SK-N-SH treated with all-trans-retinoic acid at 6 μM for 48 hours (cell line): ENCODE measurements around the gene DOCK2.
A peak's percentile ranks its signal among the peaks of the same experiment; 100 is the strongest.

Source experiments
- ATAC-seq: fragments of 200-7000 bp; cut with Tn5 transposase; 3 replicates; pipeline ENCODE4 v1.9.1; 2020; ENCODE audit warnings: mild to moderate bottlenecking, moderate library complexity
- ARNTL ChIP-seq: fragments of 450-650 bp; formaldehyde crosslinking; IDR thresholded peaks from 2 replicates; pipeline ENCODE4 v1.5.0; 2020; ENCODE audit warnings: low read depth, mild to moderate bottlenecking, moderate library complexity, borderline replicate concordance
- CSRNP3 ChIP-seq: fragments of 250-450 bp; sonication (Bioruptor Pico); IDR thresholded peaks from 2 replicates; pipeline ENCODE4 v1.5.1; 2021; ENCODE audit warnings: mild to moderate bottlenecking, moderate library complexity
- ESRRG ChIP-seq: fragments of 250-450 bp; sonication (Bioruptor Pico); IDR thresholded peaks from 2 replicates; pipeline ENCODE4 v1.6.1; 2021; ENCODE audit warnings: mild to moderate bottlenecking
- GLIS3 ChIP-seq: fragments of 250-450 bp; sonication (Bioruptor Pico); IDR thresholded peaks from 2 replicates; pipeline ENCODE4 v1.5.0; 2020; ENCODE audit warnings: mild to moderate bottlenecking, moderate library complexity
- ISL1 ChIP-seq: fragments of 250-450 bp; sonication (Bioruptor Pico); IDR thresholded peaks from 2 replicates; pipeline ENCODE4 v2.1.2; 2022; ENCODE audit warnings: mild to moderate bottlenecking, moderate library complexity
- OSR1 ChIP-seq: fragments of 250-450 bp; sonication (Bioruptor Pico); IDR thresholded peaks from 2 replicates; pipeline ENCODE4 v1.8.0; 2022; ENCODE audit warnings: moderate library complexity, mild to moderate bottlenecking, inconsistent platforms
- PATZ1 ChIP-seq: fragments of 250-450 bp; sonication (Bioruptor Pico); IDR thresholded peaks from 2 replicates; pipeline ENCODE4 v1.8.0; 2020; ENCODE audit warnings: mild to moderate bottlenecking, moderate library complexity, borderline replicate concordance
- POU6F1 ChIP-seq: fragments of 250-450 bp; sonication (Bioruptor Pico); IDR thresholded peaks from 2 replicates; pipeline ENCODE4 v1.8.0; 2021; ENCODE audit warnings: low read depth, mild to moderate bottlenecking, moderate library complexity, borderline replicate concordance
- PPARA ChIP-seq: fragments of 250-450 bp; sonication (Bioruptor Pico); IDR thresholded peaks from 2 replicates; pipeline ENCODE4 v1.5.0; 2020; ENCODE audit warnings: mild to moderate bottlenecking, borderline replicate concordance
- RARB ChIP-seq: fragments of 250-450 bp; sonication (Bioruptor Pico); IDR thresholded peaks from 2 replicates; pipeline ENCODE4 v1.8.0; 2021; ENCODE audit warnings: mild to moderate bottlenecking, moderate library complexity
- TCF4 ChIP-seq: fragments of 250-450 bp; sonication (Bioruptor Pico); IDR thresholded peaks from 2 replicates; pipeline ENCODE4 v1.8.0; 2021; ENCODE audit warnings: mild to moderate bottlenecking, moderate library complexity, borderline replicate concordance
- TOX ChIP-seq: fragments of 250-450 bp; sonication (Bioruptor Pico); IDR thresholded peaks from 2 replicates; pipeline ENCODE4 v1.8.0; 2021; ENCODE audit warnings: mild to moderate bottlenecking, moderate library complexity, borderline replicate concordance
- TSHZ2 ChIP-seq: fragments of 250-450 bp; sonication (Bioruptor Pico); IDR thresholded peaks from 2 replicates; pipeline ENCODE4 v1.5.0; 2020; ENCODE audit warnings: mild to moderate bottlenecking, moderate library complexity
- ZC3H10 ChIP-seq: fragments of 250-450 bp; sonication (Bioruptor Pico); IDR thresholded peaks from 2 replicates; pipeline ENCODE4 v1.5.1; 2021; ENCODE audit warnings: mild to moderate bottlenecking, moderate library complexity
- ZFP3 ChIP-seq: fragments of 250-450 bp; sonication (Bioruptor Pico); IDR thresholded peaks from 2 replicates; pipeline ENCODE4 v1.5.0; 2020; ENCODE audit warnings: mild to moderate bottlenecking, moderate library complexity
- ZFP30 ChIP-seq: fragments of 450-650 bp; formaldehyde crosslinking; IDR thresholded peaks from 2 replicates; pipeline ENCODE4 v1.5.0; 2022; ENCODE audit warnings: mild to moderate bottlenecking, moderate library complexity
- ZNF565 ChIP-seq: fragments of 450-650 bp; formaldehyde crosslinking; conservative IDR thresholded peaks from 2 replicates; pipeline ENCODE4 v1.5.0; 2020; ENCODE audit warnings: low read depth, mild to moderate bottlenecking, moderate library complexity
- ZNF70 ChIP-seq: fragments of 450-650 bp; formaldehyde crosslinking; IDR thresholded peaks from 2 replicates; pipeline ENCODE4 v1.5.0; 2020; ENCODE audit warnings: mild to moderate bottlenecking, moderate library complexity
- ZNF8 ChIP-seq: fragments of 450-650 bp; formaldehyde crosslinking; IDR thresholded peaks from 2 replicates; pipeline ENCODE4 v1.5.0; 2020; ENCODE audit warnings: mild to moderate bottlenecking, moderate library complexity

DOCK2 gene

GRCh38 chr5:169861433-169861832 lies 224.4 kb downstream of the DOCK2 start:
- TF ChIP-seq ISL1 (CRISPR knock-in tag) = no peak
- no peak for TF ChIP-seq ESRRG (CRISPR knock-in tag)
- TF ChIP-seq ZFP30 (CRISPR knock-in tag) = no peak
- TF ChIP-seq GLIS3 (CRISPR knock-in tag) = no peak
- TF ChIP-seq ZNF8 = no peak
- TF ChIP-seq RARB (CRISPR knock-in tag) = no peak
- no peak for TF ChIP-seq ZFP3
- no peak for TF ChIP-seq TCF4 (CRISPR knock-in tag)
- no peak for TF ChIP-seq PATZ1
- TF ChIP-seq ZNF565 = no peak
- TF ChIP-seq ZNF70 (CRISPR knock-in tag) = no peak
- TF ChIP-seq TSHZ2 (CRISPR knock-in tag) = no peak
- no peak for TF ChIP-seq OSR1 (CRISPR knock-in tag)
- no peak for TF ChIP-seq CSRNP3
- TF ChIP-seq TOX (CRISPR knock-in tag) = no peak
- no peak for TF ChIP-seq ZC3H10 (CRISPR knock-in tag)
- no peak for TF ChIP-seq ARNTL (CRISPR knock-in tag)
- no peak for TF ChIP-seq PPARA (CRISPR knock-in tag)
- TF ChIP-seq POU6F1 = no peak
- no peak for ATAC-seq

- no peak for TF ChIP-seq ISL1 (CRISPR knock-in tag)
- no peak for TF ChIP-seq ZNF565
- no peak for TF ChIP-seq ARNTL (CRISPR knock-in tag)
- no peak for TF ChIP-seq PPARA (CRISPR knock-in tag)
- no peak for TF ChIP-seq ZFP30 (CRISPR knock-in tag)
- TF ChIP-seq, all 23 proteins: peak for 0
- peak; percentile 81 for ATAC-seq
These were observed 224.9 kb downstream of the DOCK2 start for GRCh38 chr5:169861934-169862333.

- TF ChIP-seq OSR1 (CRISPR knock-in tag) (no peak), ZC3H10 (CRISPR knock-in tag) (0 out of 2 replicates have a peak, but pooled peaks have one; percentile 52), ESRRG (CRISPR knock-in tag) (no peak), PPARA (CRISPR knock-in tag) (no peak), TSHZ2 (CRISPR knock-in tag) (no peak), ZNF8 (no peak), GLIS3 (CRISPR knock-in tag) (no peak), TOX (CRISPR knock-in tag) (peak; percentile 80; the same call in 1 of the 2 replicates), ISL1 (CRISPR knock-in tag) (peak; percentile 49; the same call in 1 of the 2 replicates), TCF4 (CRISPR knock-in tag) (no peak; the same call in 1 of the 2 replicates)
These were observed 225.3 kb downstream of the DOCK2 start for GRCh38 chr5:169862391-169862811.

More at GRCh38 chr5:169862391-169862811, 225.3 kb downstream of the DOCK2 start:
- ATAC-seq = peak; percentile 75
